ENCODE measurements around the gene ASB10.

Gene ASB10

DNA sequence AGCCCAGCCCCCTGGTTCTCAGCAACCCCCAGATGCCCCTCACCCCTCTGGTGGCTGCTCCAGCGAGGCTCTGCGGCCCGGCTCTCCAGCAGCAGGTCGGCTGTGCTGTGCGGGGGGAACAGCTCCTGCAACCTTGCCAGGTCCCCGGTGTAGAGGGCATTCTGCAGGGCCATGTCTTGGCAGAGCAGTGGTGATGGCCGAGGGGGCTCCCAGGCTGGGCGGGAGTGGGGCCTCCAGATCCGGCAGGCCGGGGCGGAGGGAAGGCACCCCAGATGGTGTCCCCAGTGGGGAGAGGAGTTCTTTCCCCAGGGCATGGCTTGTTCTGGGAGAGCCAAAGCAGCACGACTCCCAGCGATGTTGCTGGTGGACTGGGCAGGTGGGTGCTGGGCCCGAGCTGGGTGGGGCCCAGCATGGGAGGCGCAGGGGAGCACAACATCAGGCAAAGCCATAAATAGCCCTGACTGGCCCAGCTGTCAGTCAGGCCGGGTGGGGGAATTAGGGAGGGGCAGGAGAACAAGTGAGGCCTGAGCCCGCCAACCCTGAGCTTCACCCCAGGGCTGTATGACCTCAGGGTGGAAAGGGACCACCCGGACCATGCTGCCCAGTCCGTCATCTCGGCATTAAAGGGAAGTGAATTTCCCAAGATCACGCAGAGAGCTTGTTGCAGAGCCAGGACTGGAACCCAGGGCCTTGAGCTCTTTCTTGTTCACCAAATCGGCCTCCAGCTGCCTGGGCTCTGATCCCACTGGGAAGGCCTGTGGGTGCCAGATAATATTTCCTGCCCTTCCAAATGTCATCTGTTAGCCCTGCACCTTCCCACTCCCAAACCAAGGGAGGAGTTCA lies 580 bp upstream of the ASB10 start:
- DNase-seq = no peak

DNA sequence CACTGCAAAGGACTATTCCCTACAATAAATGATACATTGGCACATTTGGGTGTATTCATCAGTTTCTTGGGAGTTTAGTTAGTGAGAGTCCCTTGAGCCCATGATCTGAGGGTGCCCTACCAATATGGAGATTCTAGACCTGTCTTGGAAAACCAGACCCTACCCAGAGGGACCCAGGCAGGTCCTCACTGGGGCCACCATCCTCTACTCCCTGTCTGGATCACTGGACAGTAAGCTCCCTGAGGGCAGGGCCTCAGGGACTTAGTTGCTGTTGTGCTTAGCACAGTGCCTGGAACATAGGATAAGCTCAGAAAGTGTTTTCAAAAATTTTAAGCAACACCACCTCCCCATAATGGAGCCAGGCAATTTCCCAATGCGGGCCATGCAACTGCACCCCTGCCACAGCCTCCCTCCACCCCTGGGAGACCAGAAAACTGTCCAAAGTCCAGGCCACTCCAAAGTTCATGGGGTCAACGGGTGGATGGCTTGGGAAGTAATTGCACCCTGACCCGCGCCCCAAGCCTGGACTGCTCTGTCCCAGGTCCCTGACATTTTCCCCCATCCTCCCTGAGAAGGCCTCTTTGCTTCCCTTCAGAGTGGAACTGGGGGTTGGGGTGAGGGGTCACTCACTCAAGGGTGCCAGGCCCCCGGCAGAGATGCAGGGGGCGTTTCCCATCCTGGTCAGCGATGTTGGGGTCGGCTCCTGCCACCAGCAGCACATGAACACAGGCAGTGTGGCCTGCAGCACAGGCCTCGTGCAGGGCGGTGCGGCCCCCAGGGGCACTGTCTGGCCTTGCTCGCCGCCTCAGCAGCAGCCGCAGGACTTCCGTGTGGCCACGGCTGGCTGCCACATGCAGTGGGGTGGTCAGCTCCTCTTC lies 1.0 kb downstream of the ASB10 start:
- no peak for DNase-seq

DNA sequence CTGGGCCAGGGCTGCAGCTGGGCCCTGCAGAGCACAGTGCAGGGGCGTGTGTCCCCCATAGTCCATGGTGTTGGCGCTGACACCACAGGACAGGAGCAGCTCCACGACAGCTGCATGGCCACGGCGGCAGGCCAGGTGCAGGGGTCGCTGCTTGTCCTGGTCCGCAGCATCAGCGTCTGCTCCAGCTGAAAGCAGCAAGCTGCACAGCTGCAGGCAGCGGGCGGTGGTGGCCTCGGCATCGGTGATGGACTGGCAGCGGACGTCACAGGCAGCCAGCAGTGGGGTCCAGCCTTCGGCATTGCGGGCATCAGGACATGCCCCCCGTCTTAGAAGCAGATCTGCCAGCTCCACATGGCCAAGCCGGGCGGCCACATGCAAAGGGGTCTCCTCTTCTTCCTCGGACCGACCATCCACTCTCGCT lies 6.0 kb downstream of the ASB10 start:
- DNase-seq = no peak

DNA sequence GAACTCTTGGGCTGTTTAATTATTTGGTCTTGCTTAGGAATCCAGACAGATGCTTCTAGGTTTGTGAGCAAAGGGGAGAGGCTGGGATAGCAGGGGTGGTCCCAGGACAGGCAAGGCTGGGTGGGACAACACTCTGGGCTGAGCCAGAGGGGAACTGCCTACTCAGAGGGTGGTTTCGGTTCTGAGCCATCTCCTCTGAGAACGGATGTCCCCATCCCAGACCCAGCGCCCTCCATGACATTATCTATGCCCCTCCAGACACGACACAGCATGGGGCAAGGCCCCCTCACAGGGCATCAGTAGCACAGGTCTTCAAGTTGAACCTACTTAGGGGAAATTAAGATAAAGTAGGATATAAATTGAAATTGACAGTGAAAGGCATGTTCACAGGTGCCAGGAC lies 7.1 kb downstream of the ASB10 start:
- no peak for DNase-seq

DNA sequence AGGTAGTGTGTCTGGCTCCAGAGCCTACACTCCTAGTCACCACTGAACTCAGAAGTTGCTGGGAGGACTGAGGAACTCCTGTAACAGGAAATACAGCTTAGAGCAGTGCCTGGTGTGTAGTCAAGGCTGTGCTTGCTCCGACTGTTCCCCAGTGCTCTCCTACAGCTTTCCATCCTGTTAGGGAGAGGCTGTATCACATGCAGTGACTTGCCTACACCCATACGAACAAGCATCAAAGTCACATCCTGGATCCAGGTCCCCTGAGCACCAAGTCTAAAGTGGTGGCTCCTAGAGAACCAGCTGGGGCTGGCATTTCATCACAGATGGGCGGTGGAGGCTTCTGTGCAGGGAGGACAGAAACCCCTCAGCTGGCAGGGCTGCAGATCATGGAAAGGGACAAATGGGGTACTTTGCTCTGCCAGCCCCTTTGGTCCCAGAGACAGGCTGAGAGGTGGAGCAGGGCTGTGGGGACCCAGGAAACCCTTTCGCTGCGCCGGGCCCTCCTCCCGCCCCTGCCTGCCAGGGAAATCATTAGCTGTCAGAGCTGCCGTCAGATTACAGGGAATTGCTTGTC lies 7.7 kb downstream of the ASB10 start:
- DNase-seq = no peak

DNA sequence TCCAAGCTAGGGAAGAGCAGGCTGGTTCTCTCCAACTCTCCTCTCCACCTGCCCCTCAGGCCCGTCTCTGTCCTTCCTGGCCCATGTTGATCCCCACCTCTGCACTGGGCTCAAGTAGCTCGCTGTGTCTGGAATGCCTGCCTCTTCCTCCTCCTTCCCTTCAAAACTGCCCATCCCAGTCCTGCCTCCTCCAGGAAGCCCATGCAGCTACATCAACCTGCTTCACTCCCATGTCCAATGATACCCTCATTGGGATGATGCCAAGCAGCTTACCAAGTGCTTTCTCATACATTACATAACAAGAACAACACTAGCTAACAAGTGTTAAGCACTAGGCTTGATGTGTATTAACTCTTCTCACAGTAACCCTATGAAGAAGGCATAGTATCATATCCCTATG lies 8.2 kb downstream of the ASB10 start:
- no peak for DNase-seq

DNA sequence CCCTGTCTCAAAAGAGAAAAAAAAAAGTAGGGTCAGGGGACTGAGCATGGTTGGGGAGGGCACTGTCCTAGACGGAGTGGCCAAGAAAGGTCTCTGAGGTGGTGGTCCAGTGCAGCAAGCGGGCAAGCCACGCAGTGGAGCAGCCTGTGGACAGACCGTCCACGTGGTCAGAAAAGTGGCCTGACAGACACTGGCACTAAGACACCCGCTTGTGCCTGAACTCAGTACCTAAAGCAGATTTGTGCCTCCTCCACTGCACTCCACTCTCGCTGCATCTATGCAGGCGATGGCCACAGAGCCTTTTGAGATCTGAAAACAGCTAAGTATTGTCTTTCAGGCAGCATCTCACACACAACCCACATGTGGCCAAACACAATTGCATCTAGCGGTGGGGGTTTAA lies 8.8 kb downstream of the ASB10 start:
- DNase-seq = no peak

DNA sequence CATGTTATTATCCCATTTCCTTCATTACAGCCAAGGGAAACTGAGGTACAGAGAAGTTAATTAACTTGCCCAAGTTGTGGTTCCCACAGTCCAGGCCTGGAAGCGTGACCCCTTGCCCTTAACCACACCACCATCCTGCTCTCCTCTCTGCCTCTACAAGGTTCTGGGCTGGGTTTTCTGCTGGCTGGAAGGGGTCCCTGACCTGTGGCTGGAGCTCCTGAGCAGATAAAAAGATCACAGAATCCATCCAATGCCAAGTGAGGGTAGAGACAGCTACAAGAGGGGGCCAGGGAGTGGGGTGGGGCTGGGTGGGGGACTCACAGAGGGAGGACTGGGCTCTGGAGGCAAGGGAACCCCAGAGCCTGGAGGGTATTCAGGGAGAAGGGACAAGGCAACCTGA lies 9.7 kb downstream of the ASB10 start:
- DNase-seq = no peak

DNA sequence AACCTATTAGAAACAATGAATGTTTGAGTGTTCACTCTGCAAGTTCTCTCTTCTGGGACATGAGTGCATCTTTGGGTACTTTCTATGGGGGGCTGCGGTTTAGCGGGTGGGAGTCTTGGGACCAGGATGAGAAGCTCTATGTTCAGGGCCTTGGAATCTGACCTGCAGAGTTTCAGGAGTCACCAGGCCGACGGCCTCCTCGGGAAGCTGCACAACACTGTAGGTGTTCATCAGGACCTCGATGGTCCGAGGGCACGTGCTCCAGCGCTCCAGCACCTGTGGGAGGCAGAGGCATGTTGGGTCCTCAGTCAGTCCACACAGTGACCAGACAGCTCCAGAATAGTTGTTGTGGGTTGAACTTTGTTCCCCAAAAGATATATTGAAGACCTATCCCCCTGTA lies 10.6 kb downstream of the ASB10 start:
- DNase-seq = no peak

DNA sequence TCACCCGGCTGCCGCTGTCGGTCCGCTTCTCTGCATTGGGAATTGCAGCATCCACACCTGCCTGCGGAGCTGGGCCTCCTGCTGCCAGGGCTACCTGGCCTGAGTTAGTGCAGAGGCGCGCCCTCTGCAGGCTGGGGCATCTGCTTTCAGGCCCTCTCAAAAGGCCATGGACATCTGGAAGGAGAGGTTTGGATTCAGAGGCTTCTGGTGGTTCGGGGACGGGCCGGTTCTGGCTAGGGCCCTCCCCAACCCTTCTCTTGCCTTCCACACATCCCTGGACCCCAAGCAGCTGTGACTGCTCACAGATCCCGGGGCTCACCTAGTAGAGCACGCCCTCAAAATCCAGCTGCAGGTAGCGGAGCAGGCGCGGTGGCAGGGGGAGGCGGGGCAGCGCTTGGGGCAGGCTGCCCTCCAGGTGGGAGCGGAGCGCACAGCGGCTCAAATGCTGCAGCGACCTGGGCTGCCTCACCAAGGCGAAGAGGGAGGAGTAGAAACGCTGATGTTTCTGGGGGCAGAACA lies 11.2 kb downstream of the ASB10 start:
- no peak for DNase-seq

DNA sequence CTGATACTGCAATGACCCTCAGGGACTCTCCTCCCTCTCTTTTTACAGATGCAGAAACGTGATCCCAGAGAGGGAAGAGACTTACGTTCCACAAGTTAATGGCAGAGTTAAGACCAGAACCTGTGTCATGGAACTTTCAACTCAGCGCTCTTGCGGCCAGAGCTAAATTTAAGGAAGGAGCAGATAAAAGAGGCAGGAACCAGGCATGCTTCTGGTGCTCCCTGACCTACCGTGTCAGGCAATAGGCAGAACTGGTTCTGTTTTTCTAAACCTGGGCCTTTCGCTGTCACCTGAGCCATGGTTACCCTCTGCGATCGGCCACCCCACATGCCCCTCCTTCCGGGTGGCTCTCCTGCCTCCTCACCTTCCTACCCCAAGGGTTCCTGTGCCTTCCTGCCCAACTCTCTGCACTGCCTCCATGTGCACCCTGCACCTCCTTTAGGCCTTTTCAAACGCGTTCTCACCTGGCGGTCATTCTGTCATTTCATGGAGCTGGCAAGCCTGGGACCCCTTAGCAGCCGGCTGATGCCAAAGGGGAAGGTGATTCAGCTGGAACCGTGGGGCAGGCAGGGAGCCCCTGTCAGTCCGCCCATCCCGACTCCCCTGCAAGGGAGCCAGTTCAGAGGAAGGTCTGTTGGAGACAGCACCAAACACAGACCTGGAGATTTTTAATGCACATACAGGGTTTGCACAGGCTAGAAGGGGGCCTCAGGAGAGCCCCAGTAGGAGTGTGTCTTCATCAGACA lies 11.8 kb downstream of the ASB10 start:
- no peak for DNase-seq

DNA sequence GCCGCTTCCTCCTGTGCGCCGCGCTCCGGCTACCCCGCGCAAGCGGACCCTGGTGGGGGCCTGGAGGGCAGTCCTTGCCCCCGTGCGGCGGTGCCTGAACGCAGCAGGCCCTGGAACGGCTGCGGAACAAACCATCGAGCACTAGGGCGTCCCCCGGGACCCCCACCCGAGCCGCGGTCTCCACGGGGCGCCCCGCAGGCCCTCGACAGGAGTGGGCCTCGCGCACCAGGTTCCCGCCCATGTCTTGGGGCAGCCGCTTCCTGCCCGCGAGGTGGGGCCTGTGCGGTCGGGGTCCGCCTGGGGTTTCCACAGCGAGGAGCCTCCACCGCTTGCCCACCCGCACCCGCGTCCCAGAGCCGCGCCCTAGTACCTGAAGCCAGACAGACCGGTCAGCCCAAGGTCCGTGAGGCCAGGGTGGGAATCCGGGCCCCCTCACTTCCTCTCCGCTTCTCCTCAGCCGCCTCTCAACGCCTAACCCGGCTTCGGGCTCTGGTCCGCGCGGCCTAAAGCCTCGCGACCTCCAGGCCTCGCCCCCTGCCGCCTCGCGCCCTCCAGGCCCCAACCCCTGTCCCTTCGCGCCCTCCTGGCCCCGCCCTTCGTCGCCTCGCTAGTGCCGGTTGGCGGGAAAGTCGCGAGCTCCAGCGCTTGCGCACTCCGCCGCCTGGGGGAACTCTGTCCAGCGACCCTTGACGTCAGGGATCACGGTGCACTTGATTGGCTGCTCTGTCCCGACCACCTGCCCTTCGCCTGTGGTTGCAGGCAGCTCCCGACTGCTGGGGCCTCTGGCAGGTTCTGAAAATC lies 12.6 kb downstream of the ASB10 start:
- DNase-seq = peak; percentile 31

DNA sequence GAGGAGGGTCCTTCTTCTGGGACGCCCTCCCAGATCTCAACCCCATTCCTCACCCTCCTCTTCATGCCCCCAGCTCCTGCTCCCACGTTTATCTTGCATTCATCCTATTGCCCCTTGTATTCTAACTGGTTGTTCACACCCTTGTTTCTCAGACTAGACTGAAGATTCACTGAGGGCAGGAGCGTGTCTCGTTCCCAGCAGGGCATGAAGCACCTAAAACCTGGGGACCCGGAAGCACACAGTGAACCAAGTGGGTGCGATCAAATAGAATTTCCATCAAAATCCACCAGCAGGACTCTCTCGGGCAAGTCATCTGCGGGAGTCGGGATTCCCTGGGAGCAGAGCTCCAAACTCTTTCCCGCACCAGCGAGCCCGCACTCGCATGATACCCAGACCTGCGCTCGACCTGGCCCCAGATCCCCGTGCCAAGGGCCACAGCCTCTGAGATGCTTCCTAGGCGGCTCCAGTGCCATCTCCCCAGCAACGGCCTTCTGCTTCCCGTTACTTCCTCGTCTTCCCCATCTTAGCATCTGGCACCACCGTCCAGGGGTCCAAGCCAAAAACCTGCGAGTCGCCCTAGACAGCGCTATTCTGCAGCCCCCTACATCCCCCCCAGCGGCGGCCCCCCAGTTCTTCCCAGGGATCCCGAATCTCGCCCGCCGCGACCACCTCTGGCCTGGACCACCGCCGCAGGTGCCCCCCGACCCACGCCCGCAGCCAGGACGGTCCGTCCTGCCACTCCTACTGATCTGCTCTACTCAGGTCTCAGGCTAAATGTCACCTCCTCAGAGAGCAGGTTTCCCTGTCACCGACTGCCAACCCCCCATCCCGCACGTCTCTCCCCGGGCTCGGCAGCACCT lies 13.4 kb downstream of the ASB10 start:
- no peak for DNase-seq

DNA sequence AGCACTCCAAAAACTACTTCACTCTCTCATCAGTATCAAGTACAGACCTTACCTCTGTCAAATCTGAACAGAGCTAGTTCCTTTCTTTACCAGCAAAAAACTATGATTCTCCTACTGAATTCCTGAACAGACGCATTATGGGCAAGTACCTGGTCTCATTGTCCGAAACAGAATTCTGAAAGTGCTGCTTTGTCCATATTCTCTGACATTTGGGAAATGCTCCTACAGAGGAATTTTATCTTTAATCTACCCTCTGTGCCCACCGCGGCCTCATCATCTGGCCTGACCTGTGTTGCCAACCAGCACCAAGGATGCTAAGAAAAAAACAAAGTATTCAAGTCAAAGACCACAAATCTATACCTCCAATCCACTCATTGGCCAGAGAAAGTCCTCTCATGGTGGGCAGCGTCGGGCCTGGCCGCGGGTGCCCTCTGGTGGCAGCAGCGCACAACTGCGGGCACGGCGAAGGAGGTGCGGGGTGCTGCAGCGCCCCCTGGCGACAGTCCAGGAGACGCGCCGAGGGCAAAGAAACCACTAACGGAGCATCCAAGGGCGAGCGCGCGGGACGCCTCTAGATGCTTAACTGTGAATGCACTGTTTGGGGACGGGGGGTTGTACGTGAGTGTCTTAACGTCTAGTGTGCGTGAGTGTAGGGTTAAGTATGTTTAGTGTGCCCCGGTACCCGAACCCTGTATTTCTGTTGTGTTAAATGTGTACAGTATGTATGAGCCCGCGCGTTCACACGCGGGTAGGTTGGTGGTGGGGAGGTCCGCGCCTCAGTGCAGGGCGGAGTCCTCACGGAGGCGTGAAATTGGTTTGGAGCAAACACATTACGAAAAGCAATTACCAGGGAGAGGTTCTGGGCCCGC lies 14.5 kb downstream of the ASB10 start:
- DNase-seq = peak; percentile 74

DNA sequence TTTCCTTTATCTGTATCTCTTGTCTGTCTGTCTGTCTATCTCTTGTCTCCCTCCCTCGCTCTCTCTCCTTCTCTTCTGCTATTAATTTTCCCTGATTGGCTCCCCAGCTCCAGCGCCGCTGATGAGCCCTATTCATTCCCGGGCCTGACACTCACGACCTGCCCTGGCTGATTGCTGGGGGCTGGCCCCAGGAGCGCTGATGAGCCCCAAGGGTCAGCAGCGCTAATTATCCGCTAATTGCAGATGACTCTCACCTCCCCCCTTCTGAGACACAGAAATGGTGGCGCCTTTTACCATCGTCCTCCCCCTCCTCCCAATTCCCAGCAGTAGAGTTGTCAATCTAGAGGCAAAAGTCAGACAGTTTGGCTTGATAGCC lies 18.3 kb downstream of the ASB10 start:
- no peak for DNase-seq

DNA sequence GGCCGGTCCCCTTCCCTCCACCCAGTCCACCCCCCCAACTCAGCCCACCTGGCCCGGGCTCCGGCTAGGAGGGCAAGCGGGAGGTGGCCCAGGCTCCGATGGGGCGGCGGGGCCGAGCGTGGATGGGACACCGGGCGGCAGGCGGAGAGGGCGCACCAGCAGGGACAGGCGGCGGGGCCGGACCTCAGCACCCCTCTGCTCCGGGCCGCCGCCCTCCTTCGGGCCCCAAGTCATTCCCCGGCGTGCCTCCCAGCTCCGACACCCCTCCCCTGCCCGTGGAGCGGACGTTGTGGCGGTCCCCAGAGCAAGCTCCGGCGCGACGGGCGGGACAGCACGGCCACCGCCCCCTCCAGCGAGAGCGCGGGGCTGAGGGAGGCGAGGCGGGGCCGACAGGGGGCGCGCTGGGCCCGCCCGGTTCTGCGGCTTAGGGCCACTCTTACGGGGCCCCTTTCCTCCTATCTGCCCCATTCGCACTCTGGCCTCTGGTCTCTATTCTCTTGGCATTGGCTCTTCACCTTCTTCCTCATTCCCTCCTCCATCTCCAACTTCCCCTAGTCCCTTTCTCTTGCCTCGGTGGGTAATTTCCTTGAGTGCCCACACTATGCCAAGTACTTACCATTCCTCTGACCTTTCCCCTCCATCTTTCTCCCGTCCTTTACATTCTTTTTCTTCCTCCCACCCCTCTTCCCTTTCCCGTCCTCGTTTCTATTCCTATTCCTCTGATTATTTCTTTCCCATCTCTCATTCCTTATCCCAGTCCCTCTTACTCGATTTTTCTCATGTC lies 18.9 kb downstream of the ASB10 start:
- DNase-seq = peak; percentile 69

DNA sequence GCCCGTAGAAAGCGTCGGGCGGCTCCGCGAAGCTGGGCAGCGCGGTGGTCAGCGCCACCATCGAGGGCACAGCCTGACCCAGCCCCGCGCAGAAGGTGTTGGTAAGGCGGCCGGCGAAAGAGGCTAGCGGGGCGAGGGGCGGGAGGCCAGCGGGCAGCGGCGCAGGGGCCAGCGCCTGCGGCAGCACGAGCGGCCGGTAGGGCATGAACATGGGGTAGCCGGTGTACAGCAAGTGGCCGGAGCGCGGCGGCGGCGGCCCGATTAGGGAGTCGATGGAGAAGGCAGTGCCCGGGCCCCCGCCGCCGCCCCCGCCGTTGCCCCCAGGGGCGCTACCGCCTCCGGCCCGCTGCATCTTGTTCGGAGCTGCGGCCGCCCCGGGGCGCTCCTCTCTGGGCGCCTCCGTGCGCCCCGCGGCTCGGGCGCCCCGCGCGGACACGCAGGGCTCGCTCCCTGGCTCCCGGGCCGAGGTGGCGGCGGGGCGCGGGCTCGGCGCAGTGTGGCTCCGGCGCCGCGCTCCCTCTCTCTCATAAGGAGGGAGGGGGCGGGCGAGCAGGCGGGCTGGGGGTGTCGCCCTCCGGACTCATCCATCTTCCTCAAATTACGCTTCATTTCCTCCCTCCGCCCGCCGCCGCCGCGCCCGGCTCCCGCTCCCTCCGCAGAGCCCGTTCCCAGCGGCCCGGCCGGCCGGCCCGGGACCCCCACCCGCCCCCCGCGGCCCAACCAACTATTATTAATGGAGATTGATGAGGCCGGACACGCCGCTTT lies 19.7 kb downstream of the ASB10 start, which contains the start of gene GBX1:
Gene GBX1 (minus strand): TSS at position 498 of the 765 bp plus-strand sequence. CDS start 146 bp downstream, at position 352.
- DNase-seq = peak; percentile 24

DNA sequence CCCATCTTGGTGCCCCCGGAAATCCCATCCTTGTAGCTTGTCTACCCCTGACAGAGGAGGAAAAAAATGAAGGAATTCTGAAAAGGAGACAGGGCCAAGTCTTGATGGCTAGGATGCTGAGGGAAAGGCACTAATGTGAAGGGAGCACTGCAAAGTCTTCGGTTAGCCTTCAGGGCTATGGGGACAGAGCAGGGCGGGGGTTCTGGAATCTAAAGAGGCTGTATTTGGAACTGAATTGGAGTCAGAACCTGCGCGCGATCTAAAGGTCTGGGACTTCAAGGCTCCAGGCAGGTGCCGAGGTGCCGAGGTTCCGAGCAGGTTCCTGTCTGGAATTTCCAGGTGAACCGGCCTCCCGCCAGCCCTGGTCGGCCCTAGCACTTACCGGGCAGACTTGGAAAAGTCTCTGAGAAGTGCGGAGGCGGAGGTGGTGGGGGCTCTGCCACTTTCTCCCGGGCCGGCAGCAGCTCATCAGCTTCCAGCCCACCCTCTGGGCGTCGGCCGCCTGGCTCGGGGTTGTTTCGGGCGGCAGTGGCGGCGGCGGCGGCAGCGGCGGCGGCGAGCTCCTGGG lies 20.3 kb downstream of the ASB10 start:
- no peak for DNase-seq
